Measurements from ENCODE around the gene DZIP1L. TPM values are rescaled to one million over a fixed set of nuclear protein-coding genes. Genes with fewer than 3 reads are reported as not detected.

Gene DZIP1L
- total RNA-seq, 1 experiment from 2014 or later, result 10.4 TPM

DNA sequence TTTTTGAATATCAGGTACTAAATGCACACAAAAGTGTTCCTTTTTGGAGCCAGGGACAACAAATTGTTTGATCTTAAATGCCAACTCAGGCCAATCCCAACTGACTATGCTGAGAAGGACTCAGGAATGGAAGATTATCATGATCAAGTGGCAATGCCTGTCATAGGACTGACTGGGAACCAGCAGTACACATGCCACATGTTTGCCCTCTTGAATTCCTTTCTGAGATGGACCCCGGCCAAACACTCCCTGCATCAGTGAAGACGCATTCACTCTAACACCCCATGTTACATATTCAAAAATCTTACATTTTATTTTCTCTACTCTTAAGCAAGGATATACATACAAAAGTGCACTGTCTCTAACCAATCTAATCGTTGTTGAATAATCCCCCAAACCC lies 69.3 kb downstream of the DZIP1L start:
- H3K79me1 ChIP-seq (ENCODE audit: insufficient read depth, low read depth, low read length, poor library complexity, severe bottlenecking), result no peaks in the 10 kb centered on the region
- no peak overlapping the region for H2AK5ac ChIP-seq (ENCODE audit: insufficient read length, low read length)
- no peaks in the 10 kb centered on the region for H3K79me2 ChIP-seq (ENCODE audit: insufficient read depth, low read length)
- H3K9me3 Mint-ChIP-seq, result no peaks in the 10 kb centered on the region; a peak in 1 of 5 replicates
- H3K4me3 Mint-ChIP-seq, result no peak overlapping the region
- H2BK5ac ChIP-seq (ENCODE audit: insufficient read length, low read length), result no peak overlapping the region
- H3K56ac ChIP-seq (ENCODE audit: insufficient read length, low read depth, low read length), result no peak overlapping the region
- H4K5ac ChIP-seq (ENCODE audit: insufficient read length, low read depth, low read length), result no peak overlapping the region
- no peak overlapping the region for H4K8ac ChIP-seq (replicated peaks; ENCODE audit: insufficient read length, low read depth, low read length)
- no peaks in the 10 kb centered on the region for H3K27me3 ChIP-seq (ENCODE audit: insufficient read depth, low read length)
- H3K4me2 ChIP-seq (ENCODE audit: insufficient read depth, insufficient read length, low read length), result no peak overlapping the region
- no peaks in the 10 kb centered on the region for H3K23me2 ChIP-seq (ENCODE audit: insufficient read length, low read depth, low read length, poor library complexity, severe bottlenecking)
- H3K27ac Mint-ChIP-seq, result no peak overlapping the region
- H3K4ac ChIP-seq (ENCODE audit: low read depth, low read length), result no peak overlapping the region
- H3T11ph ChIP-seq (ENCODE audit: low read length), result no peak overlapping the region
- no peak for DNase-seq
- no peak overlapping the region for H2AFZ ChIP-seq (ENCODE audit: low read length)
- WGBS (ENCODE audit: extremely low coverage, insufficient read length, low lambda C conversion rate), result no CpG with 5 or more reads among the region's 3 CpGs
- no peaks in the 10 kb centered on the region for H4K20me1 ChIP-seq (ENCODE audit: control insufficient read depth, insufficient read depth, insufficient read length)
- H3K27me3 Mint-ChIP-seq (ENCODE audit: low read depth), result no peaks in the 10 kb centered on the region
- no peak overlapping the region for H3K18ac ChIP-seq (ENCODE audit: insufficient read length, low read depth, low read length)
- H2BK12ac ChIP-seq (ENCODE audit: insufficient read length, low read depth, low read length), result no peak overlapping the region
- H3K4me1 ChIP-seq (ENCODE audit: insufficient read depth, low read length), result peaks cover 5% of the 10 kb centered on the region
- H2BK120ac ChIP-seq (ENCODE audit: low read depth, low read length, poor library complexity, severe bottlenecking), result no peak overlapping the region
- peaks cover 0 to 3% (median 2%) of the 10 kb centered on the region in 3 experiments; a peak in 5 of 7 replicates for H3K36me3 Mint-ChIP-seq (ENCODE audit: insufficient read depth in 1 of 3, low read depth in 3 of 3)
- H3K9ac ChIP-seq (ENCODE audit: extremely low read depth, insufficient read length, low read length), result no peak overlapping the region
- H3K14ac ChIP-seq (ENCODE audit: insufficient read depth, low read length), result no peak overlapping the region
- H3K9me3 ChIP-seq (ENCODE audit: control insufficient read depth, low read depth, low read length), result no peaks in the 10 kb centered on the region
- H3K4me1 Mint-ChIP-seq, result peaks cover 22 to 25% of the 10 kb centered on the region in 2 experiments
- H3K23ac ChIP-seq (ENCODE audit: insufficient read length, low read depth, low read length), result no peak overlapping the region
- no peak for TF ChIP-seq CTCF (conservative IDR thresholded peaks at IDR 0.05)
- no peak overlapping the region for H4K91ac ChIP-seq (ENCODE audit: insufficient read length, low read depth, low read length)
- no peak overlapping the region for H3K27ac ChIP-seq (ENCODE audit: insufficient read length, low read depth, low read length)
- H2BK15ac ChIP-seq (ENCODE audit: low read depth, low read length), result no peak overlapping the region
- no peak overlapping the region for H2BK20ac ChIP-seq (ENCODE audit: low read depth, low read length, poor library complexity, severe bottlenecking)
